Activated gamma-delta T cell treated with Interleukin-2 at 50 U/mL for 16 hours (primary cell): Measurements from ENCODE around the gene SPRED3.
A peak's percentile ranks its signal among the peaks of the same experiment; 100 is the strongest.

Experiments
- DNase-seq: peaks from one replicate; pipeline ENCODE4 v3.0.0-alpha.2; 2020

Gene SPRED3

GRCh38 chr19:38374332-38375097 is 14.0 kb upstream of the SPRED3 start, which contains the start of gene PSMD8:
Gene PSMD8, plus strand, starts transcription at chr19:38374571. Its CDS starts 31 bp downstream, at chr19:38374602.
- peak; percentile 98 for DNase-seq

DNA sequence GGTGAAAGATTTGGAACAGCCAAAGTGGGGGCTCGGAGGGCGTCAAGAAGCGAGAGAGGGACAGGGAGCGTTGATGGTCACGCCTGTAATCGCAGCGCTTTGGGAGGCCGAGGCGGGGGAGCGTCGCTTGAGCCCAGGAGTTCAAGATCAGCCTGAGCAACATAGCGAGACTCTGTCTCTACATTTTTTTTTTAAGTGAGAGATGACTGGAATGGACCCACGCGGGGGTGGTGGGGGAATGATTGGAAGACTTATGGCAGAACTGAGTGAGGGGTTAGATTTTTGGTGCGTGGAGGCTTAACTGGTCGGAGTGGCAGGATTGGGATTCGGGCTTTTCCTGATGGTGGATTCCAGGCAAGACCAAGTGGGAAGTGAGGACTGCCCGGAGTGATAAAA is 13.4 kb upstream of the SPRED3 start:
- no peak for DNase-seq

DNA sequence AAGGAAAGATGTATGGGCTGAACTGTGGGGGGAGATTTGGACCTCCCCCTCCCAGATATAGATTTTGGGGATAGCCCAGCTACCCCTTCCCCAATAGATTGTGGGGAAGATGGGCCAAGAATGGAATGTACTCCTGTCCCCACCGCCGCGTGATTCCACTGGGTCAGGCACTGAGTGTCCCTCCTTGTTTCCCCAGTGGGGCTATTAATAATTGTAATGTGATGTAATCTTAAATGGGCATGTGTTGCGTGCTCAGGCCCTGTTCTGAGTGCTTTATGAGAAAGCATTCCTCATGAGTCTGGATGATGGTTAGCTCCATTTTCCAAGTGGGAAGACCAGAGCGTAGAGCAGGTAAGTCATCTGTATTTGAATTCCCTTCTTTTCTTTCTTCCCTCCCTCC is 12.7 kb upstream of the SPRED3 start:
- DNase-seq = no peak

DNA sequence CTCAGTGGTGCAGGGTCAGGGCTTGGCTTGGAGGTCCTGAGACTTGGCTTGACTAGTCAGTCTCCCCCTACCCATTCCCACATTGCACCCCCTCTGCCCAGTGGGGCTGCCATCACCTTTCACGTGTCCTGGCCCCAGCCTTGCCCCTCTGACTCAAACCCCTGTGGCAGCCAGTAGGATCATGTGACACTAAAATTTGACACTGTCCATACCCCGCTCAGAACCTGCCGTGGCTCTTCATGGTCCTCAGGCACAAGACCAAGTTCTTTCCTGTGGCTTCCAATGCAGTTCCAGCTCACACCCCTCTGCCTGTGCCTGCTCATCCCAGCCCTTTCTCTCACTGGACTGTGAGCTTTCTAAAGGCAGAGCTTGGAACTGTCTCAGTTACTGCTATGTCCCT is 11.9 kb upstream of the SPRED3 start:
- DNase-seq = no peak

GRCh38 chr19:38377052-38377451 is 11.4 kb upstream of the SPRED3 start:
- no peak for DNase-seq

- DNase-seq = no peak
Observed at GRCh38 chr19:38378866-38379265, 9.6 kb upstream of the SPRED3 start.

DNA sequence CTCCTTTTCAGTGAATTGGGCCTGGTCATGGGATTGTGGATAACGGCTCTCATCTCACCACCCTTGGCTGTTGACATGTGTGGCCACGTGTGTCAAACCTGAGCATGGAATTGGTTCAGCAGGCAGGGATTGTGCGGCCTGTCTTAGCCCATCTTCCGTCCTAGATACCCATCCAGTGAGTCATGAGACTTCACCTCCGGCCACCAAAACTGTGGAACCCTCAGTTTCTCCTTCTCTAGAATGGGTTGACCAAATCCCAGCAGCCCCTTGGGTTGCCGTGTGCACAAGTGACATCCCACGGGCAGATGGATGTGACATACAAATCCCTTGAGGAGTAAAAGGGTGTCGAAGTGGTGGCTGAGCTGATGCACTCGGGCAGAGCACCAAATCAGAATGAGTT is 7.4 kb upstream of the SPRED3 start:
- DNase-seq = no peak

- no peak for DNase-seq
Observed at GRCh38 chr19:38383184-38383583, 5.3 kb upstream of the SPRED3 start.

DNA sequence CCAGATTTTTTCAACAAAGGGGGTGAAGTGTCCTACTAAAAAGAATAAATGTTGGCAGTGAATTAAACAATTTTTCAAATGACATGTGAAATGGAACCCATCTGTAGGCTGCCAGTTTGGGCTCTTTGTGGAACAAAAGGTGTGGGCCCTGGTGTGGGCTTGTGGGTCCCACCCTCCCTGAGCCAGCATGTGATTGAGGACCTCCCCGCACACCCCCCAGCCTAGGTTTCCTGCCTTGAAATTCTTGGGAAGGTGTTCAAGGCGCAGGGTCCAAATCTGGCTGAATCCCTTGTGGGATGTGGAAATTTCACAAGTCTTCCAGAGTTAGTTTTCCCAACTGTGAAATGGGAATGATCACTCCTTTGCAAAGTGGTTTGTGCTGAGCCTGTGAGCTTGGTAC is 4.8 kb upstream of the SPRED3 start:
- no peak for DNase-seq

DNA sequence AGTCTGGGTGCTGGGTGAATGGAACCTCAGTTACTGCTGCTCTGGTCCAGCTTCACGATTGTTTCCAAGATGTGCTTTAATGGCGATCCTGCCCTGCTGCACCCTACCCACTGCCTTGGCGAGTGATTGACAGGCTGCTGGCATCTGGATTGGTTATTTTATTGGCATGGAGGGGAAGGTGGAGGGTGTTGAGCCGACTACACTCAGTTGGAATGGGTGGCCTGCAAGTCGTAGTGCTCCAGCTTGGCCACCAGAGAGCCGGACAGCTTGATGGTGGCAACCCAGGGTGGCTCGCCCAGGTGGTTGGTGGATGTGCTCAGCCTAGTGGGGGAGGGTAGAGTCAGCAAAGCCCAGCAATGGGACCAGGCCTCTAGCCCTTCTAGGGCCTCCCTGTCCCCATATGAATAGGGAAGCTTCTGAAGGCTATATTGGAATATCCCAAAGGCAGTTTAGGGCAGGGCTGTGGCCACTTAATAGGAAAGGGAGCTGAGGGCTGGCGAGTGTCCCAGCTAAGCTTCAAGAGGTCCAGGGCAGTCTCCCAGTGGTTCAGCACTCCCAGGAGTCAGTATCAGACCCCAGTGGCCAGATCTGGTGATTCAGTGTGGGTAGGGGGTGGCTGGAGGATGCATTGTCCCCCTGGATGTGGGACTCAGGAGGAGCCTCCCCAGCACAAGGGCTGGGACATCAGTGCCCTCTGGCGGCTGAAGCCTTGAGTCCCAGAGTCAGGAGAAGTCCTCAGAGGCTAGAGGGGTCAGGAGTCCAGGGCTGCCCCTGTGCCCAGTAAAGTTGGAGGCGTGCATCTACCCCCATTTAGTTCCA is 4.1 kb upstream of the SPRED3 start:
- DNase-seq = no peak

GRCh38 chr19:38385057-38385803 is 3.3 kb upstream of the SPRED3 start:
- DNase-seq = no peak

- no peak for DNase-seq
Observed at GRCh38 chr19:38385804-38386257, 2.7 kb upstream of the SPRED3 start.

DNA sequence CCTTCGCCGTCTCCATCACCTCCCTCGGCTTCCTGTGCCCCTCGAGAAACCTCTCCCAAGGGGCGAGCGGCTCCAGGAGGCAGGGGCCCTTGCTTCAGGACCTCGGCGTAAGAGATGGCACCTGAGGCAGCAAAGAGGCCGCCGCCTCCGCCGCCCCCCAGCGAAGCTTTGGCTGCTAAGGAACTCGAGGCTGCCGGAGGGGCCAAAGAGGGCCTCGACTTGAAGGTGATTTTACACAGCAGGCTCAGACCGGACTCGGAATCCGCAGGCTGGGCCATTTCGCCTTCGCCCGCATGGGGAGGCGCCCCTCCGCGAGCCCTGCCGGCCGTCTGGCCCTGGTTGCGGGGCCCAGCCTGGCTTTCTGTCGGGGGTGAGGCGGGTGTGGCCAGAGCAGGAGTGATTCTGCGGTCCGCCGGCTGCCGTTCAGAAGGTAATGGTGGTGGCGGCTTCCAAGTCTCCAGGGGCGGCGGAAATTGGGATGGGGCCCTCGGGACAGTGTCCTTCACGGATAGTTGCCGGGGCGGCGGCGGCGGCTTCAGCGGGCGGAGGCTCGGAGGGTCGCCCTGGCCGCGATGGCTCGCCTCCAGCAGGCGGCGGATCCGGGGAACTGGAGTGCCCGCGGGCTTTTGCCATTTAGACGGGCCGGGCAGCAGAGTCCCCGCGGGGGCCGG is 2.1 kb upstream of the SPRED3 start:
- no peak for DNase-seq

DNA sequence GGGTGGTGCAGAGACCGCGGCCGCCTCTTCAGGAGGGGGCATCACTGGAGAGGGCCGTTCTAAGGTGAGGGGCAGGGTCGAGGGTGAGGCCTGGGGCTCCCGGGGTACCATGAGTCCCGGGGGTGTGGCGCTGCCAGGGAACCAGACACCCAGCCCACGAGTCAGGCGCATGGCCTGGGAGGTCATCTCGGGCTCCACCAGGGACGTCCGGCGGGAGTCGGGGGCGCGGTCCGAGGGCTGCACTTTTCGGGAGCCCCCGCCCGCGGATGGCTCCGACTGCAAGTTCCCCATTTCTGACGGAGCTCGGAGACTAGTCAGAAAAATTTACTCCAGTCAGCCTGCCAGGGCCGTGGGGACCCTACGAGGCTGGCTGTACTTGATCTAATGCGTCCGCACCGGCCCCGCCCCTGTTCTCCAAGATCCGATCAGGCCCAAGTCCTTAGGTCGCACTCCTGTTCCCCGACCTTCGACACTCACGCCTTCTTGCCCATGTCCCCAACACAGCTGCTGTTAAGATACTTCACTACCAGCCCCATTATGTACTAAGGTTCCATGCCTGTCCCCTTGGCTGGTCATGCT is 1.4 kb upstream of the SPRED3 start:
- DNase-seq = no peak

DNA sequence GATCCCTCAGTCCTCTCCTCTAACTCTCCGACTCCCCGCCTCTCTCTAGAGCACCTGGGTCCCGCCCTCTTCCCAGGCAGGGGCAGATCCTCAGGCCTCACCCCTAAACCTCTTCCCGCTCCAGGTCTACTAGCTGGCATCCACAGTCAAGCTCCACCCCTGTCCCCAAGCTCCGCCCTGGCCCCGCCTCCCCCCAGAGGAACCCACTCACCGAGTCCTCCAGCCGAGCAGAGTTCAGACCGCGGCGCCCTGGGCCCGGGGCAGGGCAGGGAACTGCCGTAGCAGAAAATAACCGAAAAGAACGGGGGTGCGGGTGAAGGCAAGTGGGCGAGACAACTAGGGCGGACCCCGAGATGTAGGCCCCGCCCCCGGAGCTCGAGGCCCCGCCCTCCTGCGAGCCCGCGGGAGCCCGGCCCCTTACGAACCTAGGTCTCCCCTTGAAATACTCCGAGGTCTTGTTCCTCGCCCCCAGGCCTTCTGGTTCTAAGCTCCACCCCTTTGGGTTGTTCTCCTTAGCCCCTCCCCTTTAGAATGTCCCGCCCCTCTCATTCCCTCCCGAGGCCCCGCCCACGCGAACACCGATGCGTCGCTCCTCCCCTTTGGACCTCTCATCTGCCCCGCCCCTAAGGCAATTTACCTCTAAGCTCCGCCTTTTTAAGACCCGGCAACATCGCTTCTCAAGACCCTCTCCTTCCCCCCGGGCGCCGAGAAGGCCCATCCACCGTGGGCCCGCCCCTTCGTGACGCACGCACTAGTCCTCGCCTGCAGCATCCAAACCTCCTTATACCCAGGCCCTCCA is 748 bp upstream of the SPRED3 start, which contains the start of gene GGN:
Gene GGN, minus strand, starts transcription at position 485 of the 799 bp plus-strand sequence. CDS start 773 bp downstream, outside the sequence.
- DNase-seq = peak; percentile 66

- DNase-seq = no peak
Observed at GRCh38 chr19:38389101-38389925, 816 bp downstream of the SPRED3 start.

DNA sequence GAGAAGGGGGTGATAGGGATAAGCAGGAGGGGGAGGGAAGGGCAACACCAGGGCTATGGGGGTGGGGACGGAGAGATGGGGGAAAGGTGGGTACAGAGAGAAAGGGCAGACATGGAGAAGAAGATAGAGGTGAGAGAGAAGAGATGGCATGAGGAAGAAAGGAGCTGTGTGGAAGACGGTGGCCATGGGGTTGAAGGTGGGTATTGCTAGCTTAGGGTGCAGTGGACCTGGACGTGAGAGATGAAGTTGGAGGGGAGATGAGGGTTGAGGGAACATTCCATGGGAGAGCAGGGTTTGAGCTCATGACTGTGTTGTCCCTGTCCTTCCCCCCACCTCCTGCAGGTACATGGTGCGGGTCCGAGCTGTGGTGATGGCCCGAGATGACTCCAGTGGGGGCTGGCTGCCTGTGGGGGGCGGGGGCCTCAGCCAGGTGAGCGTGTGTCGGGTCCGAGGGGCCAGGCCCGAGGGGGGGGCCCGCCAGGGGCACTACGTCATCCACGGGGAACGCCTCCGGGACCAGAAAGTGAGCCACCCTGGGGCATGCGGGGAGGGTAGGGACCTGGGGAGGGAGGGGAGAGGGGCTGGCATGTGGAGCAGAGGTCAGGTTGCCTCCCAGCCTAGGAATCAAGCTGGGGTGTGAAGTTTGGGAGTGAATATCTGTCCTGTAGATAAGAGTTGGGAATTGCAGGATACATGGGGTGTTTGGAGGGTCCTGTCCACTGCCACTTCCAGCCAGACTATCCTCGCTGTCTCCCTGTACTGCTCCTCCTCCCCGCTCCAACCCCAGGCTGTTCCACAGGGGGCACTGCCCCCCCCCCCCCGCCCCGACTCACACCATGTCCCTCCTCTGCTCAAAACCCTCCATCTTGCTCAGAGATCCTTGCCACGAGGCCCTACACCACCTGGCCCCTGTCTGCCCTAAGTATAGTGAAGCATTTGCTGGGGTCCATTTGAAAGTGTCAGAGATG is 1.7 kb downstream of the SPRED3 start:
- no peak for DNase-seq

- no peak for DNase-seq
Observed at GRCh38 chr19:38391911-38392464, 3.5 kb downstream of the SPRED3 start.
